CD8-positive, alpha-beta memory T cell (primary cell): ENCODE results near the gene ST6GALNAC3. TPM values are rescaled to one million over a fixed set of nuclear protein-coding genes. Genes with fewer than 3 reads are reported as not detected.
"Not testable (repeated sequence)": the region's sequence is repeated elsewhere in the genome, so short reads cannot be mapped to it uniquely, and the experiment has no call there.

Source experiments
- CTCF ChIA-PET: fragments of 350-600 bp; sonication (Branson Sonifier 250); formaldehyde crosslinking; loops from one replicate; lab custom pipeline; 2021; ENCODE audit warnings: antibody characterized with exemption; lab: Charles Lee
- POLR2A ChIA-PET: fragments of 350-600 bp; sonication (Branson Sonifier 250); formaldehyde crosslinking; loops from one replicate; lab custom pipeline; 2021; ENCODE audit warnings: antibody characterized with exemption; lab: Charles Lee
- DNase-seq, 5 donors: peaks; one replicate each; pipeline versions ENCODE4 v3.0.0 to v3.0.0-alpha.2; 2020 to 2022; ENCODE audit warnings: mixed read lengths in 1 of 5
- H3K27ac ChIP-seq: one replicate; pipeline ENCODE4 v1.7.0; 2013; ENCODE audit warnings: low read depth, mild to moderate bottlenecking, low read length, moderate library complexity
- H3K27me3 ChIP-seq: 2 replicates; pipeline ENCODE4 v1.7.0; 2013; ENCODE audit warnings: low read length, mild to moderate bottlenecking; ENCODE audit not compliant: insufficient read depth, poor library complexity, severe bottlenecking
- H3K36me3 ChIP-seq: 2 replicates; pipeline ENCODE4 v1.7.0; 2013; ENCODE audit warnings: mild to moderate bottlenecking, low read length, moderate library complexity; ENCODE audit not compliant: insufficient read depth
- H3K4me1 ChIP-seq: 2 replicates; pipeline ENCODE4 v1.7.0; 2013; ENCODE audit warnings: mild to moderate bottlenecking, low read length, moderate library complexity; ENCODE audit not compliant: insufficient read depth
- H3K4me3 ChIP-seq: 2 replicates; pipeline ENCODE4 v1.7.0; 2013; ENCODE audit warnings: mild to moderate bottlenecking, low read length
- H3K9me3 ChIP-seq: 2 replicates; pipeline ENCODE4 v1.7.0; 2013; ENCODE audit warnings: mild to moderate bottlenecking, low read length
- H3K27ac Mint-ChIP-seq, 8 donors: one replicate each; pipeline ENCODE4 v1.8.0; 2020 to 2021; ENCODE audit warnings: mixed read lengths in 8 of 8, mild to moderate bottlenecking in 6 of 8, inconsistent platforms in 3 of 8, moderate library complexity in 3 of 8
- H3K27me3 Mint-ChIP-seq, 2 donors: one replicate each; pipeline ENCODE4 v1.8.0; 2020 to 2021; ENCODE audit warnings: mixed read lengths in 2 of 2, mild to moderate bottlenecking in 1 of 2, moderate library complexity in 1 of 2
- H3K36me3 Mint-ChIP-seq, 3 donors: one replicate each; pipeline ENCODE4 v1.8.0; 2020 to 2021; ENCODE audit warnings: mixed read lengths in 3 of 3, inconsistent platforms in 1 of 3, mild to moderate bottlenecking in 1 of 3
- H3K4me1 Mint-ChIP-seq, 3 donors: one replicate each; pipeline ENCODE4 v1.8.0; 2020 to 2021; ENCODE audit warnings: mixed read lengths in 3 of 3, inconsistent platforms in 1 of 3, mild to moderate bottlenecking in 1 of 3
- H3K4me3 Mint-ChIP-seq, 7 donors: one replicate each; pipeline ENCODE4 v1.8.0; 2020 to 2021; ENCODE audit warnings: mixed read lengths in 7 of 7, mild to moderate bottlenecking in 6 of 7, moderate library complexity in 4 of 7, inconsistent platforms in 2 of 7
- H3K9me3 Mint-ChIP-seq, 5 donors: one replicate each; pipeline ENCODE4 v1.8.0; 2020 to 2022; ENCODE audit warnings: mixed read lengths in 5 of 5, mild to moderate bottlenecking in 3 of 5, moderate library complexity in 2 of 5, inconsistent platforms in 1 of 5
- polyA plus RNA-seq: library from polyadenylated mRNA; unstranded; fragments of 300-500 nt; fragmentation: Illumina TruSeq; gene quantifications from one replicate; pipeline ENCODE4 v1.2.3, GENCODE V29; 2021
- total RNA-seq, 2 experiments: library from RNA; stranded (reverse); gene quantifications; one replicate each; pipeline ENCODE4 v1.2.3, GENCODE V29; 2021

Gene ST6GALNAC3
- total and polyA plus RNA-seq, 3 experiments from 2014 or later, result 0.33 to 1.8 TPM; not detected in 1

DNA sequence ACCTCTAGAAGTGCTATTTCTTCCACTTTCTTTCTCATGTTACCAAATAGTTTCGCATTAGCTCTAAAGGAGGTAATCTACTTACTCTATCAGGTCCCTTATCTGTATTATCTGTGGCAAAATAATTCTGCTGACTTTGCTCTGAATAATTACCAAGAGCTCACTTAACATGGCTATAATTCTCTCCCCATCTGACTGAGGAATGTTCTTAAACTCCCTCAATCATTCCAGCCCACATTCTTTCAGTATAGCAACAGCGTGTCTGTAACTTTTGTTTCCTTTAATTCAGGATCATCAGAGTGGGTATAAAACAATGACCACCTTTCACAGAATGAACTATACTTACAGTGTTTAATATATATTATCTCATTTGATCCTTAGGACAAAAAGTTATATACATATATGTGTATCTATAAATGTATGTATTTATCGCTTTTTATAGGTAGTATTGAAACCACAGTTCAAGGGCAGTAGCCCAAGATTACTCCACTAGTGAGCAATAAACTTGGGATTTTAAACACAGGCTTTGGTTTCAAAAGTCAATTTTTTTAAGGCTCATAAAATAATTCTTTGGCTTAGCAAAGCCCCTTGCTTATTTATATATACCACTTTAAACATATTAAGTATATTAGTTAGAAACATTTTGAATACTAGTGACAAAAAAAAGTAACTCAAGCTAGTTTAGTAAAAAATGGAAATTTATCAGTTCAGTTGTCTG is 36.1 kb upstream of the ST6GALNAC3 start:
- H3K9me3 ChIP-seq, result no peaks in the 10 kb centered on the region
- POLR2A ChIA-PET, result no interaction called here
- H3K4me1 ChIP-seq, result no peaks in the 10 kb centered on the region
- no peaks in the 10 kb centered on the region for H3K27me3 ChIP-seq
- CTCF ChIA-PET, result no interaction called here
- Mint-ChIP-seq H3K36me3 (no peaks in the 10 kb centered on the region), H3K4me1 (no peaks in the 10 kb centered on the region), H3K9me3 (no peaks in the 10 kb centered on the region), H3K27ac (no peak overlapping the region), H3K27me3 (peaks cover 5 to 19% of the 10 kb centered on the region in 2 donors), H3K4me3 (no peak overlapping the region)
- no peaks in the 10 kb centered on the region for H3K36me3 ChIP-seq
- DNase-seq, result no peak
- H3K4me3 ChIP-seq, result no peak overlapping the region
- H3K27ac ChIP-seq, result no peak overlapping the region

DNA sequence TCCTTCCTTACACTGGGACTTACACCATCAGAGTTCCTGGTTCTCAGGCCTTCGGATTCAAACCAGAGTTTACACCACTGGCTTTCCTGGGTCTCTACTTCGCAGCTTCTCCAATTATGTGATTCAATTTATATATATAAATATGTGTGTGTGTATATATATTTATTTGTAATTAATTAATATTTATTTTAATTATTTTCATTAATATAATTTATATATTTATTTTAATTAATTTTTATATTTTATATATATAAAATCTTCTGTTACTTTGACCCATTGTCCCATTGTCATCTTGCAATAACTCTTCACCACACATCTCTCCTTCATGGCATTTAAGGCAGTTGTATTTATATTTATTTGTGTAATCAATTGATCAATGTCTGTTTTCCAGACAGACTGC is 28.4 kb upstream of the ST6GALNAC3 start:
- Histone ChIP-seq H3K4me1 (no peaks in the 10 kb centered on the region), H3K9me3 (no peaks in the 10 kb centered on the region), H3K36me3 (no peaks in the 10 kb centered on the region), H3K4me3 (no peak overlapping the region), H3K27me3 (no peaks in the 10 kb centered on the region), H3K27ac (no peak overlapping the region)
- POLR2A ChIA-PET, result no interaction called here
- H3K27ac Mint-ChIP-seq, result no peak overlapping the region
- H3K36me3 Mint-ChIP-seq, result no peaks in the 10 kb centered on the region
- H3K4me3 Mint-ChIP-seq, result no peak overlapping the region
- H3K9me3 Mint-ChIP-seq, result peaks cover 0 to 3% (median 0%) of the 10 kb centered on the region in 5 donors
- H3K27me3 Mint-ChIP-seq, result peaks cover 3 to 11% of the 10 kb centered on the region in 2 donors
- H3K4me1 Mint-ChIP-seq, result no peaks in the 10 kb centered on the region
- CTCF ChIA-PET, result no interaction called here
- DNase-seq, result no peak

DNA sequence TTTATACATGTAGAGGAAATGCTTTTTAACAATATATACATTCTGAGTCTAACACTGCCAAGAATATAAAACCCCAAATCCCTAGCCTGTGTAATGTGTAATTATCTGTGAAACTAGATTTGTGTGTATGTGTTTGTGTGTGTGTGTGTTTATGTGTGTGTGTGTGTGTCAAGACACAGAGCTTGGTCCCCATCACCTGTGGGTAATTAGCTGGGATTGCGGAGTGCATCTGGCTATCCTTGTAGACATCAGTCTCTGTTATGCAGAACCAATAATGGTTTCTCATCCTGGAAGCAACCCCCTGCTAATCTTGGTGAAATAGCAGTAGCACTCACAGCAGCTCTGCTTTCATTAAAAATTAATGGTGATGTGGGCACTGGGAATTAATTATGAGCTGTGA is 26.3 kb upstream of the ST6GALNAC3 start:
- no peaks in the 10 kb centered on the region for H3K9me3 ChIP-seq
- CTCF ChIA-PET, result no interaction called here
- peaks cover 0 to 3% (median 1%) of the 10 kb centered on the region in 5 donors for H3K9me3 Mint-ChIP-seq
- no peaks in the 10 kb centered on the region for H3K36me3 ChIP-seq
- no peak overlapping the region for H3K27ac ChIP-seq
- H3K36me3 Mint-ChIP-seq, result no peaks in the 10 kb centered on the region
- no peaks in the 10 kb centered on the region for H3K4me1 ChIP-seq
- H3K27me3 ChIP-seq, result no peaks in the 10 kb centered on the region
- H3K4me3 ChIP-seq, result no peak overlapping the region
- H3K27ac Mint-ChIP-seq, result no peak overlapping the region
- DNase-seq, result no peak
- POLR2A ChIA-PET, result no interaction called here
- H3K4me1 Mint-ChIP-seq, result no peaks in the 10 kb centered on the region
- no peak overlapping the region for H3K4me3 Mint-ChIP-seq
- H3K27me3 Mint-ChIP-seq, result peaks cover 3 to 10% of the 10 kb centered on the region in 2 donors

DNA sequence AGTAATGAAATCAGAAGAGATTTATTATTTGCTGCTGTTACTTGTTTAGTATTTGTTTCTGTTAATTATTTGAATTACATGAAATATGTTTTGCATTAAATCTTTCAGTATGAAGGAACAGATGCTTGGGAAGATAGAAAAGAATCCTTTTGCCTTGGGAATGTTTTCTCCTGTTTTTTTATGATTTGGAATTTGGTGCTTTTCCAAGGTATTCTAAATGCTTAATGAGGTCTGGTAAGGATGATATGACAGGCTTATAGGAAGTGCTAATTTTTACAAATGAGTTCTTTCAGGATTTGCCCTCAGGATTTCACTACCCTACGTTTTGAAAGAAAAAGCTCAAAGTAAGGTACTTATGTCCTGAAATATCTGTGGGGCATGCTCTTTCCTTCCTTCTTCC is 25.6 kb upstream of the ST6GALNAC3 start:
- H3K27me3 ChIP-seq, result no peaks in the 10 kb centered on the region
- no peaks in the 10 kb centered on the region for H3K4me1 Mint-ChIP-seq
- peaks cover 0 to 3% (median 1%) of the 10 kb centered on the region in 5 donors for H3K9me3 Mint-ChIP-seq
- H3K36me3 ChIP-seq, result no peaks in the 10 kb centered on the region
- CTCF ChIA-PET, result no interaction called here
- H3K36me3 Mint-ChIP-seq, result no peaks in the 10 kb centered on the region
- H3K27ac ChIP-seq, result no peak overlapping the region
- no peak overlapping the region for H3K4me3 ChIP-seq
- H3K4me3 Mint-ChIP-seq, result no peak overlapping the region
- no peak for DNase-seq
- no peaks in the 10 kb centered on the region for H3K9me3 ChIP-seq
- peaks cover 3 to 15% of the 10 kb centered on the region in 2 donors for H3K27me3 Mint-ChIP-seq
- H3K4me1 ChIP-seq, result no peaks in the 10 kb centered on the region
- H3K27ac Mint-ChIP-seq, result no peak overlapping the region
- POLR2A ChIA-PET, result no interaction called here

DNA sequence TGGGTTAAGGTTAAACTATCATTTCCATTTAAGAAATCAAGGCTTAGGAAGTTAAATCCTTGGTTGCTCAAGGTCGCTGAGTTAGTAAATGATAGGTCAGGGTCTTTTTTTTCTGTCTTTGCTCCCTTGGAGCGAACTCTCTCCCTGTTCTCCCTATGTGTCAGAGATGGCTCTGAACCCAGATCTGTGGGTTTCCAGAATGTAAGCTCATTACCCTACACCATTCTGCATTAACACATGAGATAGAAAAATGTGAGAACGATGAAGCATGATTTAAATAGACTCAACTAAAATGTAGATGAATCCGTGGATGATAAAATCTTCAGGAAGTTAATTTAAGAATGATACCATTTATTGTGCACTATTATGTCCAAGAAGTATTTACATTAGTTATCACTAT is 25.0 kb upstream of the ST6GALNAC3 start:
- Mint-ChIP-seq H3K4me3 (no peak overlapping the region), H3K27ac (no peak overlapping the region), H3K9me3 (peaks cover 0 to 3% (median 1%) of the 10 kb centered on the region in 5 donors), H3K4me1 (no peaks in the 10 kb centered on the region), H3K36me3 (no peaks in the 10 kb centered on the region), H3K27me3 (peaks cover 3 to 18% of the 10 kb centered on the region in 2 donors)
- H3K4me1 ChIP-seq, result no peaks in the 10 kb centered on the region
- CTCF ChIA-PET, result no interaction called here
- DNase-seq, result no peak
- no peaks in the 10 kb centered on the region for H3K9me3 ChIP-seq
- no peak overlapping the region for H3K27ac ChIP-seq
- no peak overlapping the region for H3K4me3 ChIP-seq
- H3K27me3 ChIP-seq, result no peaks in the 10 kb centered on the region
- no peaks in the 10 kb centered on the region for H3K36me3 ChIP-seq
- POLR2A ChIA-PET, result no interaction called here

DNA sequence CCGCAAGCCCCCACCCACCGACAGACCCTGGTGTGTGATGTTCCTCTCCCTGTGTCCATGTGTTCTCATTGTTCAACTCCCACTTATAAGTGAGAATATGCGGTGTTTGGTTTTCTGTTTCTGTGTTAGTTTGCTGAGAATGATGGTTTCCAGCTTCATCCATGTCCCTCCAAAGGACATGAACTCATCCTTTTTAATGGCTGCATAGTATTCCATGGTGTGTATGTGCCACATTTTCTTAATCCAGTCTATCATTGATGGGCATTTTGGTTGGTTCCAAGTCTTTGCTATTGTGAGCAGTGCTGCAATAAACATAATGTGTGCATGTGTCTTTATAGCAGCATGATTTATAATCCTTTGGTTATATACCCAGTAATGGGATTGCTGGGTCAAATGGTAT is 24.5 kb upstream of the ST6GALNAC3 start:
- POLR2A ChIA-PET, CTCF ChIA-PET, H3K36me3 Mint-ChIP-seq, H3K9me3 ChIP-seq, H3K4me3 ChIP-seq, H3K27ac ChIP-seq, H3K27ac Mint-ChIP-seq, H3K4me1 Mint-ChIP-seq, H3K4me3 Mint-ChIP-seq, H3K4me1 ChIP-seq, H3K9me3 Mint-ChIP-seq, H3K36me3 ChIP-seq, DNase-seq, H3K27me3 ChIP-seq: not testable (repeated sequence)
- H3K27me3 Mint-ChIP-seq, result peaks cover 4 to 18% of the 10 kb centered on the region in 2 donors

DNA sequence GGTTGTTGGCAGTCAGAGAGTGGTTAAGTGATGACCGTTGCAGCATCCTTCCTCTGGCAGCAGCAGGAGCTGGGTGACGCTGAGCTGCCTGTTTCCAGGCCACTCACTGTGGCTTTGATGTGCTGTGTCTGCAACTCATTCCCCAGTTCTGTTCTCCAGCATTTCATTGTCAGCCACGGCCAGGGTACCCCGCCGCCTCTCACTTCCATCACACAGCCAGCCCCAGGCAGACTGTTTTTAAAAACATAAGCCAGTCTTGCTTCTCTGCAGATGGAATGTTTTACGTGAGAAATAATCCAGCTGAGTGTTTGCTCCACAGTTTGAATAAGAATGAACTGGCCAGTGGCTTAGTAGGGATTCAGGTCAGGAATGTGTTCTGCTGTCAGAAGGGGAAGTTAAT is 21.5 kb upstream of the ST6GALNAC3 start:
- ChIA-PET CTCF (no interaction called here), POLR2A (no interaction called here)
- Mint-ChIP-seq H3K9me3 (peaks cover 0 to 5% (median 1%) of the 10 kb centered on the region in 5 donors), H3K4me1 (no peaks in the 10 kb centered on the region), H3K27ac (no peak overlapping the region), H3K4me3 (no peak overlapping the region), H3K36me3 (no peaks in the 10 kb centered on the region), H3K27me3 (peaks cover 1 to 28% of the 10 kb centered on the region in 2 donors)
- Histone ChIP-seq H3K27ac (no peak overlapping the region), H3K4me1 (no peaks in the 10 kb centered on the region), H3K27me3 (no peaks in the 10 kb centered on the region), H3K4me3 (no peak overlapping the region), H3K36me3 (no peaks in the 10 kb centered on the region), H3K9me3 (no peaks in the 10 kb centered on the region)
- DNase-seq, result no peak

DNA sequence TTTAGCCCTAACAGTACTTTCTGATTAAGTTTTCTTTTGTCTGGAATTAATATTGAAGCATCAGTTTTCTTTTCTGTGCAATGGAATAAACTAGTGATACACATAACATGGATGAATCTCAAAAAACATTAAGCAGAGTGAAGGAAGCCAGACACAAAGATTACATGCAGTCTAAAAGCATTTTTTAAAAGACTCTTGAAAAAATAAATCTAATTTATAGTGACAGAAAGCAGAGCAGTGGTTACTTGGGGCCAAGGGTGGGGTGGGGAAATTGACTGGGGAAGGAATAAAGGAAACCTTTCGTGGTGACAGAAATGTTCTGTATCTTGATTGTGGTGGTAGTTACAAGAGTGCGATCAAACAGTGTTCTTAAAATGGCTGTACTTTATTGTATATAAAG is 20.2 kb upstream of the ST6GALNAC3 start:
- DNase-seq, result no peak
- Histone ChIP-seq H3K4me1 (no peaks in the 10 kb centered on the region), H3K4me3 (no peak overlapping the region), H3K36me3 (no peaks in the 10 kb centered on the region), H3K9me3 (no peaks in the 10 kb centered on the region), H3K27me3 (no peaks in the 10 kb centered on the region), H3K27ac (no peak overlapping the region)
- CTCF ChIA-PET, result no interaction called here
- Mint-ChIP-seq H3K27ac (no peak overlapping the region), H3K4me3 (no peak overlapping the region), H3K4me1 (no peaks in the 10 kb centered on the region), H3K9me3 (peaks cover 0 to 5% (median 1%) of the 10 kb centered on the region in 5 donors), H3K36me3 (no peaks in the 10 kb centered on the region), H3K27me3 (peaks cover 1 to 33% of the 10 kb centered on the region in 2 donors)
- POLR2A ChIA-PET, result no interaction called here
